H1 (cell line): Measurements from ENCODE around the gene DNAJB13. TPM values are rescaled to one million over a fixed set of nuclear protein-coding genes. Genes with fewer than 3 reads are reported as not detected.

Source experiments
- CTCF ChIA-PET: fragments of 300-600 bp; sonication (Branson Sonifier 250); formaldehyde crosslinking; loops from one replicate; lab custom pipeline; 2021; ENCODE audit not compliant: partially characterized antibody; lab: Charles Lee
- POLR2A ChIA-PET: fragments of 300-600 bp; sonication (Branson Sonifier 250); formaldehyde crosslinking; loops from one replicate; lab custom pipeline; 2021; ENCODE audit warnings: inconsistent platforms; ENCODE audit not compliant: partially characterized antibody; lab: Charles Lee
- DNase-seq, 2 experiments: peaks; one replicate each; pipeline versions ENCODE4 v3.0.0 to v3.0.0-alpha.2; 2010 to 2022; ENCODE audit warnings: low spot score in 2 of 2, low read depth in 1 of 2, mixed read lengths in 1 of 2
- FAIRE-seq: peaks from 2 replicates; lab custom pipeline; 2011; peaks lifted over from hg19 to GRCh38; lab: Jason Lieb, UNC
- H2AFZ ChIP-seq: 2 replicates; pipeline ENCODE4 v1.8.1; 2012; ENCODE audit warnings: low read length, inconsistent platforms
- H2AK5ac ChIP-seq: 2 replicates; pipeline ENCODE4 v1.6.1; 2013; ENCODE audit warnings: low read depth, low read length
- H2BK120ac ChIP-seq: replicated peaks from 2 replicates; pipeline ENCODE3; 2013; ENCODE audit warnings: low read depth, low read length, inconsistent platforms
- H2BK12ac ChIP-seq: 2 replicates; pipeline ENCODE4 v1.6.1; 2013; ENCODE audit warnings: low read depth, low read length
- H2BK15ac ChIP-seq: 2 replicates; pipeline ENCODE4 v1.6.1; 2013; ENCODE audit warnings: low read length
- H2BK20ac ChIP-seq: 2 replicates; pipeline ENCODE4 v1.6.1; 2013; ENCODE audit warnings: low read length
- H2BK5ac ChIP-seq: 2 replicates; pipeline ENCODE4 v1.6.1; 2013; ENCODE audit warnings: low read depth, low read length
- H3K14ac ChIP-seq: 2 replicates; pipeline ENCODE4 v1.6.1; 2013; ENCODE audit warnings: inconsistent platforms; ENCODE audit not compliant: insufficient read length
- H3K18ac ChIP-seq: 2 replicates; pipeline ENCODE4 v1.6.1; 2013; ENCODE audit warnings: low read length; ENCODE audit errors: extremely low read depth
- H3K23ac ChIP-seq: 2 replicates; pipeline ENCODE4 v1.6.1; 2013; ENCODE audit warnings: inconsistent platforms; ENCODE audit not compliant: insufficient read length
- H3K23me2 ChIP-seq: 2 replicates; pipeline ENCODE4 v1.6.1; 2013; ENCODE audit warnings: low read depth, low read length
- H3K27ac ChIP-seq: 2 replicates; pipeline ENCODE4 v1.6.1; 2011; ENCODE audit warnings: low read depth, low read length, inconsistent platforms
- H3K27me3 ChIP-seq, 4 experiments: replicated peaks in 1 of 4; 1 replicate in 1 of 4; 2 replicates in 3 of 4; pipeline versions ENCODE4 v1.6.1 to v1.8.1; 2011 to 2013; ENCODE audit warnings: low read length in 3 of 4, mild to moderate bottlenecking in 3 of 4, inconsistent platforms in 2 of 4, mixed read lengths in 2 of 4, moderate library complexity in 1 of 4; ENCODE audit not compliant: control insufficient read depth in 3 of 4, insufficient read depth in 3 of 4; ENCODE audit errors: extremely low read depth in 1 of 4
- H3K36me3 ChIP-seq, 4 experiments: 2 replicates each; pipeline versions ENCODE4 v1.6.1 to v1.8.1; 2011 to 2013; ENCODE audit warnings: mild to moderate bottlenecking in 4 of 4, low read length in 3 of 4, moderate library complexity in 2 of 4, control low read depth in 1 of 4, inconsistent platforms in 1 of 4; ENCODE audit not compliant: insufficient read depth in 4 of 4, control insufficient read depth in 2 of 4
- H3K4ac ChIP-seq: replicated peaks from 2 replicates; pipeline ENCODE3; 2013; ENCODE audit warnings: low read length, low read depth, mixed read lengths, inconsistent platforms; ENCODE audit not compliant: insufficient read length
- H3K4me1 ChIP-seq, 4 experiments: replicated peaks in 1 of 4; 1 replicate in 1 of 4; 2 replicates in 3 of 4; pipeline versions ENCODE4 v1.6.1 to v1.8.1; 2011 to 2013; ENCODE audit warnings: low read length in 3 of 4, inconsistent platforms in 2 of 4, mixed read lengths in 1 of 4; ENCODE audit not compliant: insufficient read depth in 4 of 4, control insufficient read depth in 3 of 4
- H3K4me2 ChIP-seq, 2 experiments: 2 replicates each; pipeline versions ENCODE4 v1.6.1 to v1.8.1; 2011 to 2013; ENCODE audit warnings: low read depth in 2 of 2, low read length in 2 of 2, control low read depth in 1 of 2, inconsistent platforms in 1 of 2, mild to moderate bottlenecking in 1 of 2; ENCODE audit not compliant: insufficient read depth in 1 of 2
- H3K4me3 ChIP-seq, 4 experiments: fragments of 200-600, 300-600 bp in 1 of 4; sonication (generic), shearing (Covaris generic), sonication (Bioruptor Twin) in 1 of 4; 2 replicates each; pipeline versions ENCODE4 v1.5.1 to v1.8.1; 2011 to 2016; ENCODE audit warnings: low read length in 4 of 4, low read depth in 3 of 4, control low read depth in 2 of 4, inconsistent platforms in 2 of 4, mild to moderate bottlenecking in 2 of 4, mixed read lengths in 1 of 4, moderate library complexity in 1 of 4; ENCODE audit not compliant: insufficient read depth in 2 of 4; ENCODE audit errors: extremely low read depth in 1 of 4
- H3K56ac ChIP-seq: replicated peaks from 2 replicates; pipeline ENCODE3; 2013; ENCODE audit warnings: low read depth, mild to moderate bottlenecking, mixed read lengths, low read length, inconsistent platforms; ENCODE audit not compliant: insufficient read length
- H3K79me1 ChIP-seq: 2 replicates; pipeline ENCODE4 v1.6.1; 2013; ENCODE audit warnings: low read depth, low read length, control low read depth
- H3K79me2 ChIP-seq, 2 experiments: 2 replicates each; pipeline versions ENCODE4 v1.6.1 to v1.8.1; 2012 to 2013; ENCODE audit warnings: low read length in 2 of 2, mild to moderate bottlenecking in 2 of 2, inconsistent platforms in 1 of 2; ENCODE audit not compliant: insufficient read depth in 2 of 2, control insufficient read depth in 1 of 2
- H3K9ac ChIP-seq, 4 experiments: replicated peaks in 1 of 4; 1 replicate in 1 of 4; 2 replicates in 3 of 4; pipeline versions ENCODE4 v1.6.1 to v1.8.1; 2011 to 2013; ENCODE audit warnings: low read depth in 3 of 4, low read length in 3 of 4, control low read depth in 2 of 4, mild to moderate bottlenecking in 2 of 4, moderate library complexity in 2 of 4, inconsistent platforms in 1 of 4; ENCODE audit errors: extremely low read depth in 1 of 4
- H3K9me3 ChIP-seq, 2 experiments: 2 replicates each; pipeline versions ENCODE4 v1.6.1 to v1.8.1; 2012 to 2013; ENCODE audit warnings: mild to moderate bottlenecking in 2 of 2, moderate library complexity in 2 of 2, control low read depth in 1 of 2, inconsistent platforms in 1 of 2, low read depth in 1 of 2, low read length in 1 of 2, mixed read lengths in 1 of 2; ENCODE audit not compliant: insufficient read depth in 2 of 2
- H4K20me1 ChIP-seq, 2 experiments: replicated peaks in 1 of 2; 2 replicates each; pipeline versions ENCODE3 to v1.8.1; 2011 to 2013; ENCODE audit warnings: inconsistent platforms in 2 of 2, low read length in 2 of 2, mild to moderate bottlenecking in 1 of 2; ENCODE audit not compliant: insufficient read depth in 2 of 2, control insufficient read depth in 1 of 2
- H4K5ac ChIP-seq: 2 replicates; pipeline ENCODE4 v1.6.1; 2013; ENCODE audit warnings: low read length, low read depth, mixed read lengths, inconsistent platforms; ENCODE audit not compliant: insufficient read length
- H4K8ac ChIP-seq: 2 replicates; pipeline ENCODE4 v1.8.0; 2013; ENCODE audit warnings: mild to moderate bottlenecking, moderate library complexity, low read length, inconsistent platforms; ENCODE audit not compliant: insufficient read depth; ENCODE audit errors: extremely low read depth
- H4K91ac ChIP-seq: replicated peaks from 2 replicates; pipeline ENCODE3; 2013; ENCODE audit warnings: low read length, mixed read lengths, inconsistent platforms; ENCODE audit not compliant: insufficient read length
- ASH2L ChIP-seq: fragments of 200-600, 300-600 bp; sonication (generic); IDR thresholded peaks from one replicate; pipeline ENCODE4 v1.7.1; 2017; ENCODE audit warnings: low read length
- BCL11A ChIP-seq, 2 experiments: IDR thresholded peaks; one replicate each; pipeline ENCODE4 v1.6.1; 2011; ENCODE audit warnings: low read depth in 2 of 2, low read length in 2 of 2, mild to moderate bottlenecking in 2 of 2
- CEBPB ChIP-seq: IDR thresholded peaks from 2 replicates; pipeline ENCODE4 v1.6.1; 2012; ENCODE audit warnings: low read depth, low read length
- EGR1 ChIP-seq: IDR thresholded peaks from 2 replicates; pipeline ENCODE4 v1.6.1; 2011; ENCODE audit warnings: low read depth, low read length, borderline replicate concordance
- JUN ChIP-seq: IDR thresholded peaks from 2 replicates; pipeline ENCODE4 v1.6.1; 2011; ENCODE audit warnings: low read depth, mild to moderate bottlenecking, improper control_type of control experiment, low read length
- JUND ChIP-seq: IDR thresholded peaks from 2 replicates; pipeline ENCODE4 v1.6.1; 2011; ENCODE audit warnings: mild to moderate bottlenecking, improper control_type of control experiment, low read length
- KDM4A ChIP-seq: IDR thresholded peaks from one replicate; pipeline ENCODE4 v1.7.1; 2012; ENCODE audit warnings: low read depth, mild to moderate bottlenecking, moderate library complexity, low read length, inconsistent platforms; ENCODE audit not compliant: severe bottlenecking
- KDM5A ChIP-seq: fragments of 200-600 bp; IDR thresholded peaks from 2 replicates; pipeline ENCODE4 v1.7.1; 2012; ENCODE audit warnings: mild to moderate bottlenecking, low read length, inconsistent platforms, mixed read lengths
- MAX ChIP-seq: IDR thresholded peaks from 2 replicates; pipeline ENCODE4 v1.6.1; 2012; ENCODE audit warnings: inconsistent platforms
- NRF1 ChIP-seq: IDR thresholded peaks from 2 replicates; pipeline ENCODE4 v1.6.1; 2011; ENCODE audit warnings: mild to moderate bottlenecking, low read depth, low read length, improper control_type of control experiment
- POLR2AphosphoS5 ChIP-seq: IDR thresholded peaks from 2 replicates; pipeline ENCODE4 v1.6.1; 2011; ENCODE audit warnings: low read depth, low read length
- SIN3A ChIP-seq, 2 experiments: IDR thresholded peaks in 1 of 2; conservative IDR thresholded peaks in 1 of 2; 2 replicates each; pipeline ENCODE4 v1.6.1; 2011 to 2012; ENCODE audit warnings: low read length in 2 of 2, improper control_type of control experiment in 1 of 2, low read depth in 1 of 2, mild to moderate bottlenecking in 1 of 2
- SP4 ChIP-seq: IDR thresholded peaks from 2 replicates; pipeline ENCODE4 v1.6.1; 2012; ENCODE audit warnings: low read length, inconsistent platforms
- TCF12 ChIP-seq: IDR thresholded peaks from 2 replicates; pipeline ENCODE4 v1.6.1; 2011; ENCODE audit warnings: low read depth, mild to moderate bottlenecking, low read length
- WGBS, 2 experiments: shearing (Covaris generic) in 1 of 2; methylation state at CpG; one replicate each; pipeline versions ENCODE4 v1.1.6 to v1.1.7; 2013 to 2015; ENCODE audit warnings: low lambda C conversion rate in 2 of 2, mixed read lengths in 2 of 2, inconsistent platforms in 1 of 2, low coverage in 1 of 2, missing lambda C conversion rate in 1 of 2; ENCODE audit not compliant: insufficient replicate concordance in 2 of 2, insufficient coverage in 1 of 2, insufficient read length in 1 of 2; ENCODE audit errors: extremely low coverage in 1 of 2, missing lambda C conversion rate in 1 of 2; 5-methylcytosine and 5-hydroxymethylcytosine counted together
- polyA plus RNA-seq, 7 experiments: library from polyadenylated mRNA; depleted of rRNA in 3 of 7; stranded (reverse) in 5 of 7; unstranded in 2 of 7; fragments of >200 nt in 5 of 7; fragments of 200-250 nt in 2 of 7; gene quantifications; 1 replicate in 5 of 7; 2 replicates in 1 of 7; 4 replicates in 1 of 7; pipeline versions ENCODE4 v1.2.1 to v1.2.3, GENCODE V29; 2011 to 2013; ENCODE audit warnings: missing spikeins in 2 of 7, mixed read lengths in 2 of 7
- total RNA-seq: library from RNA; stranded (reverse); fragmentation: NEBNext Ultra II Directional; extraction: Animal tissue kit (Norgen Biotek cat#: 25700); gene quantifications from 2 replicates; pipeline ENCODE4 v1.2.1, GENCODE V29; 2021

DNAJB13 gene
- total and polyA plus RNA-seq, 2 of the 8 experiments (the other 6 are each of a cell fraction or from before 2014, with no cell fraction given) = 0.27 TPM; not detected in 1

- POLR2A ChIA-PET = interaction anchor here (0.7 kb wide), 1 partner anchor 35 kb away, joined by 3 read pairs; no protein-coding TSS in a partner anchor
- TF ChIP-seq SP4 (no peak), BCL11A (IDR thresholded peaks at IDR 0.05; ENCODE audit: low read depth in 2 of 2, low read length in 2 of 2) (no peak), SIN3A (conservative IDR thresholded peaks at IDR 0.05 in 1 of 2, IDR thresholded peaks at IDR 0.05 in 1 of 2; ENCODE audit: low read depth in 1 of 2, low read length in 2 of 2) (no peak), TCF12 (no peak), KDM5A (no peak), JUND (no peak), ASH2L (no peak), KDM4A (no peak), EGR1 (no peak), JUN (no peak), CEBPB (no peak), POLR2AphosphoS5 (no peak), NRF1 (no peak), MAX (no peak)
Measured at GRCh38 chr11:74012074-74012809, 61.4 kb downstream of the DNAJB13 start.

More at GRCh38 chr11:74012074-74012809, 61.4 kb downstream of the DNAJB13 start:
- no peak overlapping the region for H3K27ac ChIP-seq
- no peaks in the 10 kb centered on the region for H3K27me3 ChIP-seq
- no peak overlapping the region for H2BK5ac ChIP-seq
- H3K4me3 ChIP-seq = no peak overlapping the region
- H4K20me1 ChIP-seq = peaks cover 0 to 3% of the 10 kb centered on the region in 2 experiments
- no peak overlapping the region for H2AK5ac ChIP-seq
- H3K4ac ChIP-seq = no peak overlapping the region
- no peaks in the 10 kb centered on the region for H3K9me3 ChIP-seq
- 86% methylated on average over 11 of the region's 14 CpGs; no CpG with 5 or more reads in 1 of the 2 experiments for WGBS, 2 experiments
- no peaks in the 10 kb centered on the region for H3K4me1 ChIP-seq
- no peak overlapping the region for H3K9ac ChIP-seq
- no peak overlapping the region for H3K56ac ChIP-seq
- CTCF ChIA-PET = interaction anchor here (0.6 kb wide), 1 partner anchor 52 kb away, joined by 4 read pairs; no protein-coding TSS in a partner anchor
- no peak overlapping the region for H3K14ac ChIP-seq
- H2BK12ac ChIP-seq = no peak overlapping the region
- no peaks in the 10 kb centered on the region; the same call in 1 of the 2 replicates for H3K79me1 ChIP-seq
- no peaks in the 10 kb centered on the region; a peak in 1 of 8 replicates for H3K36me3 ChIP-seq
- H2BK120ac ChIP-seq = no peak overlapping the region
- FAIRE-seq (no peak), DNase-seq (no peak)
- no peak overlapping the region for H4K91ac ChIP-seq
- H2BK15ac ChIP-seq = no peak overlapping the region
- no peak overlapping the region for H2AFZ ChIP-seq
- no peak overlapping the region for H2BK20ac ChIP-seq
- H3K4me2 ChIP-seq = no peak overlapping the region
- H4K8ac ChIP-seq = no peak overlapping the region
- no peaks in the 10 kb centered on the region for H3K23me2 ChIP-seq
- no peaks in the 10 kb centered on the region for H3K79me2 ChIP-seq
- H4K5ac ChIP-seq = no peak overlapping the region
- H3K23ac ChIP-seq = no peak overlapping the region
- H3K18ac ChIP-seq = no peak overlapping the region
